ENCODE data around the gene RB1.

RB1 gene

GRCh38 chr13:48429036-48429435 lies 125.5 kb downstream of the RB1 start:
- no peak for DNase-seq (ENCODE audit: low read depth)
- no peak overlapping the region for H3K4me3 ChIP-seq (ENCODE audit: low read depth, low read length)
- TF ChIP-seq, protein P1, sequence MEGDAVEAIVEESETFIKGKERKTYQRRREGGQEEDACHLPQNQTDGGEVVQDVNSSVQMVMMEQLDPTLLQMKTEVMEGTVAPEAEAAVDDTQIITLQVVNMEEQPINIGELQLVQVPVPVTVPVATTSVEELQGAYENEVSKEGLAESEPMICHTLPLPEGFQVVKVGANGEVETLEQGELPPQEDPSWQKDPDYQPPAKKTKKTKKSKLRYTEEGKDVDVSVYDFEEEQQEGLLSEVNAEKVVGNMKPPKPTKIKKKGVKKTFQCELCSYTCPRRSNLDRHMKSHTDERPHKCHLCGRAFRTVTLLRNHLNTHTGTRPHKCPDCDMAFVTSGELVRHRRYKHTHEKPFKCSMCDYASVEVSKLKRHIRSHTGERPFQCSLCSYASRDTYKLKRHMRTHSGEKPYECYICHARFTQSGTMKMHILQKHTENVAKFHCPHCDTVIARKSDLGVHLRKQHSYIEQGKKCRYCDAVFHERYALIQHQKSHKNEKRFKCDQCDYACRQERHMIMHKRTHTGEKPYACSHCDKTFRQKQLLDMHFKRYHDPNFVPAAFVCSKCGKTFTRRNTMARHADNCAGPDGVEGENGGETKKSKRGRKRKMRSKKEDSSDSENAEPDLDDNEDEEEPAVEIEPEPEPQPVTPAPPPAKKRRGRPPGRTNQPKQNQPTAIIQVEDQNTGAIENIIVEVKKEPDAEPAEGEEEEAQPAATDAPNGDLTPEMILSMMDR (conservative IDR thresholded peaks at IDR 0.05; ENCODE audit: low read depth, low read length) = no peak

DNA sequence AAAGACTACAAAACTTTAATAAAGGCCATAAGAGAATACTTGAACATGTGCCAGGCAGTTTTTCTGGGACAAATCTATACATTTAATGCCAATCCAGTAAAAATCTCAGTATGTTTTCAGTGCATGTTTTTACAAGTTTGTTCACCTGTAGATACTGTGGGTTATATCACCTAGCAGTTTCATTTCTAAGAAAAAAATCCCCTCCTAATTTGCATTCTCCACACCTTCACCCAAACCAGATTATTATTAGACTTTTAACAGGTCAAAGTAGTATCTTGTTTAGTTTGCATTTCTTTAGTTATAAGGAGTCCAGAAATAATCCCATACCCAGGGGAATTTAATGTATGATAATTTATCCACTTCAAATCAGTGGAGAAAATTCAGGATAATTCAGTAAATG lies 126.3 kb downstream of the RB1 start:
- TF ChIP-seq, protein P1 (conservative IDR thresholded peaks at IDR 0.05; ENCODE audit: low read depth, low read length) = no peak
- DNase-seq (ENCODE audit: low read depth) = no peak
- H3K4me3 ChIP-seq (ENCODE audit: low read depth, low read length) = no peak overlapping the region

- peak; percentile 63 for DNase-seq (ENCODE audit: low read depth)
- TF ChIP-seq, protein P1 (conservative IDR thresholded peaks at IDR 0.05; ENCODE audit: low read depth, low read length) = no peak
- no peak overlapping the region for H3K4me3 ChIP-seq (ENCODE audit: low read depth, low read length)
Observed at GRCh38 chr13:48431431-48431830, 127.9 kb downstream of the RB1 start.

DNA sequence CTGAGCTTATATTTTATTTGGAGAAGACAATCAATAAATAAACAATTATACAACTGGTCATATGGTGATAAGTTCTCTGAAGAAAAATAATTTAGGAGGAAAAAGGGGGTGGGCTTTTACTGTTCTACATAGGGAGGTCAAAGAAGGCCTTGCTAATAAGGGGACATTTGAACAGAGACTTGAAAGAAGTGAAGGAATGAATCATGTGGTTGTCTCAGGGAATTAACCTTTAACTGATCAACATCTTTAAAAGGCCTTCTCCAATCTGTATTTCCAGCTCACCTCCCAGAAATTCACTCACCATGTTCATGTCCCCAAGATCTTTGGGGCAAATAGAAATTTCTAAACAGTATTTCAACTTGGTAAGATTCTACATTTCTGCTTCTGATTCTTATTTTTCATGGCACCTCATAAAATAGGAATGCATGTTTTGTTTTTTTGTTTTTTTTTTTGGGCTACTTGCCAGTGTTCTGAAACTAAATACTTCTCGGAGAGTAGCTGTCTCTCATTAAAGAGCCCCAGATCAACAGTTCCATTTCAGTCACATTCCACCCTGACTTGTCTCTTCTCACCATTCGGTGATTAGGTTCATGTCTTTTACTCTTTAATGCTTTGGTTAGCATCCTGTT lies 128.6 kb downstream of the RB1 start:
- TF ChIP-seq, protein P1 (conservative IDR thresholded peaks at IDR 0.05; ENCODE audit: low read depth, low read length) = no peak
- peak; percentile 74 for DNase-seq (ENCODE audit: low read depth)

DNA sequence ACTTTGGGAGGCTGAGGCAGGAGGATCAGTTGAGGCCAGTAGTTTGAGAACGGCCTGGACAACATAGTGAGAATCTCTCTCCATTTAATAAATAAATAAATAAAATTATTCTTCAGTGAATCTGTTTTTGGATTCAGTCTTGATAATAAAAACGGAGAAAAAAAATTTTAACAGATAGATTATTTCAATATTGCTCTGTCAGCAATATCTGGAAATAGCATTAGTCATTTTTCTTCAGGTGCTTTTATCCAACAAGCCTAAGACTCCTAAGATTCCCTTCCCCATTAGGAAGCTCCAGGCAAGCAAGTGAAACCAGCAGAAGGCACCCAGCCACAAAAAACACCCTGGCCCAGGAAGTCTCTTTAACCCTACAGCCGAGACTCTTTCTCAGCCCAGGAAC lies 130.6 kb downstream of the RB1 start:
- DNase-seq (ENCODE audit: low read depth) = no peak
- TF ChIP-seq, protein P1 (conservative IDR thresholded peaks at IDR 0.05; ENCODE audit: low read depth, low read length) = no peak

More for the DNA sequence above, 128.6 kb downstream of the RB1 start:
- no peak overlapping the region for H3K4me3 ChIP-seq (ENCODE audit: low read depth, low read length)

GRCh38 chr13:48436661-48437288 lies 133.2 kb downstream of the RB1 start:
- TF ChIP-seq, protein P1 (conservative IDR thresholded peaks at IDR 0.05; ENCODE audit: low read depth, low read length) = no peak
- DNase-seq (ENCODE audit: low read depth) = no peak
- H3K4me3 ChIP-seq (ENCODE audit: low read depth, low read length) = no peak overlapping the region

More for the DNA sequence above, 130.6 kb downstream of the RB1 start:
- H3K4me3 ChIP-seq (ENCODE audit: low read depth, low read length) = no peak overlapping the region

DNA sequence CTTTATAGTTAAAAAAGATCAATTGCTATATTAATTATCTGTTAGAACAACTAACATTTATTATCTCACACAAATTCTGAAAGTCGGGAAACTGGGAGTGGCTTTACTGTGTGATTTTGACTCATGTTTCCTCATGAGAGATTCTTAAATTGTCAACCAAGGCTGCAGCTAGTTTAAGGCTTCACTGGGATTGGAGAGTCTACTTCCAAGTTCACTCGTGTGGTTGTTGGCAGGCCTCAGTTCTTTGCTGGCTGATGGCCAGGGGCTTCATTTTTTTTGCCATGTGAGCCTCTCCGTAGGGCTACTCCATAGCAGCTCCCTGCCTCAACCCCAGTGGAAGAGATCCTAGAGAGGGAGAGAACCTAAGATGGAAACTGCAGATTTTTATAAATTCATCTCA lies 133.8 kb downstream of the RB1 start:
- H3K4me3 ChIP-seq (ENCODE audit: low read depth, low read length) = no peak overlapping the region
- TF ChIP-seq, protein P1 (conservative IDR thresholded peaks at IDR 0.05; ENCODE audit: low read depth, low read length) = no peak
- peak; percentile 88 for DNase-seq (ENCODE audit: low read depth)

All from choroid plexus epithelial cell (primary cell).